Testis (tissue), 2 donors: ENCODE results near the gene SYNE1.

ENCODE experiments used
- CTCF ChIP-seq, 3 experiments: fragments of 450-650 bp in 2 of 3; fragments of 200-600 bp in 1 of 3; sonication (generic) in 1 of 3; IDR thresholded peaks; one replicate each; pipeline ENCODE4 v1.5.1; 2016 to 2019; ENCODE audit warnings: antibody characterized with exemption in 3 of 3, mild to moderate bottlenecking in 2 of 3, moderate library complexity in 1 of 3
- POLR2A ChIP-seq: fragments of 450-650 bp; IDR thresholded peaks from one replicate; pipeline ENCODE4 v1.6.1; 2017; ENCODE audit warnings: antibody characterized with exemption, mild to moderate bottlenecking, moderate library complexity

DNA sequence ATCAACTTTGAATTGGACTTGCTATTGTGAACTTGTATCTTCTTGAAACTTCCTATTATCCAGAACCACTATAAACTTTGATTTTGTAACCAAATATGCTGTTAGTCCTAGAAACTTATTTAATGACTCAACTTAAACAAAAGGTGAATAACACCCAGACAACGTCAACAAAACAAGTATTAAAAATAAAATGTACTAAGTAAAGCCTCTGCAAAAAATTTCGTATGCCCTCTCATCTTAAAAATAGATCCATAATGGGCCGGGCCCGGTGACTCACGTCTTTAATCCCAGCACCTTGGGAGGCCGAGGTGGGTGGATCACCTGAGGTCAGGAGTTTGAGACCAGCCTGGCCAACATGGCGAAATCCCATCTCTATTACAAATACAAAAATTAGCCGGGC lies 428.0 kb downstream of the SYNE1 start:
- no peak for TF ChIP-seq POLR2A
- TF ChIP-seq CTCF (IDR thresholded peaks at IDR 0.05), result no peak
